ENCODE data around the gene RUNX2.

GRCh38 chr6:45642331-45643125, 314.4 kb downstream of the RUNX2 start:
- TF ChIP-seq CTCF (IDR thresholded peaks at IDR 0.05) (no peak), POLR2A (IDR thresholded peaks at IDR 0.05) (no peak)

Measured in testis (tissue), 2 donors.